DMS 273 treated with DMSO at 0.1 percent for 48 hours (cell line): ENCODE measurements around the gene COMMD1.

Source experiments
- DNase-seq: peaks from one replicate; lab custom pipeline; 2025; lab: John Stamatoyannopoulos, UW

COMMD1 gene

GRCh38 chr2:62178741-62179271 lies 273.3 kb downstream of the COMMD1 start:
- no peak for DNase-seq

- DNase-seq: no peak
These were observed 275.5 kb downstream of the COMMD1 start for GRCh38 chr2:62180975-62181374.

GRCh38 chr2:62181843-62182242 lies 276.4 kb downstream of the COMMD1 start:
- no peak for DNase-seq

GRCh38 chr2:62184512-62185230 lies 279.2 kb downstream of the COMMD1 start:
- no peak for DNase-seq
